Activated T-cell treated with anti-CD3 and anti-CD28 coated beads for 4 hours (primary cell): Measurements from ENCODE around the gene UFSP2.

ENCODE experiments used
- DNase-seq: peaks from one replicate; pipeline ENCODE4 v3.0.0-alpha.2; 2020

Gene UFSP2, protein sequence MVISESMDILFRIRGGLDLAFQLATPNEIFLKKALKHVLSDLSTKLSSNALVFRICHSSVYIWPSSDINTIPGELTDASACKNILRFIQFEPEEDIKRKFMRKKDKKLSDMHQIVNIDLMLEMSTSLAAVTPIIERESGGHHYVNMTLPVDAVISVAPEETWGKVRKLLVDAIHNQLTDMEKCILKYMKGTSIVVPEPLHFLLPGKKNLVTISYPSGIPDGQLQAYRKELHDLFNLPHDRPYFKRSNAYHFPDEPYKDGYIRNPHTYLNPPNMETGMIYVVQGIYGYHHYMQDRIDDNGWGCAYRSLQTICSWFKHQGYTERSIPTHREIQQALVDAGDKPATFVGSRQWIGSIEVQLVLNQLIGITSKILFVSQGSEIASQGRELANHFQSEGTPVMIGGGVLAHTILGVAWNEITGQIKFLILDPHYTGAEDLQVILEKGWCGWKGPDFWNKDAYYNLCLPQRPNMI

GRCh38 chr4:185425647-185426352 lies at the start of gene UFSP2:
Gene UFSP2, minus strand, starts transcription at chr4:185425964. Its CDS starts 96 bp downstream, at chr4:185425868.
- DNase-seq = peak; percentile 82

- no peak for DNase-seq
Observed at GRCh38 chr4:185473247-185473646, 47.5 kb upstream of the UFSP2 start.

- DNase-seq = no peak
Observed at GRCh38 chr4:185472103-185472542, 46.4 kb upstream of the UFSP2 start.

DNA sequence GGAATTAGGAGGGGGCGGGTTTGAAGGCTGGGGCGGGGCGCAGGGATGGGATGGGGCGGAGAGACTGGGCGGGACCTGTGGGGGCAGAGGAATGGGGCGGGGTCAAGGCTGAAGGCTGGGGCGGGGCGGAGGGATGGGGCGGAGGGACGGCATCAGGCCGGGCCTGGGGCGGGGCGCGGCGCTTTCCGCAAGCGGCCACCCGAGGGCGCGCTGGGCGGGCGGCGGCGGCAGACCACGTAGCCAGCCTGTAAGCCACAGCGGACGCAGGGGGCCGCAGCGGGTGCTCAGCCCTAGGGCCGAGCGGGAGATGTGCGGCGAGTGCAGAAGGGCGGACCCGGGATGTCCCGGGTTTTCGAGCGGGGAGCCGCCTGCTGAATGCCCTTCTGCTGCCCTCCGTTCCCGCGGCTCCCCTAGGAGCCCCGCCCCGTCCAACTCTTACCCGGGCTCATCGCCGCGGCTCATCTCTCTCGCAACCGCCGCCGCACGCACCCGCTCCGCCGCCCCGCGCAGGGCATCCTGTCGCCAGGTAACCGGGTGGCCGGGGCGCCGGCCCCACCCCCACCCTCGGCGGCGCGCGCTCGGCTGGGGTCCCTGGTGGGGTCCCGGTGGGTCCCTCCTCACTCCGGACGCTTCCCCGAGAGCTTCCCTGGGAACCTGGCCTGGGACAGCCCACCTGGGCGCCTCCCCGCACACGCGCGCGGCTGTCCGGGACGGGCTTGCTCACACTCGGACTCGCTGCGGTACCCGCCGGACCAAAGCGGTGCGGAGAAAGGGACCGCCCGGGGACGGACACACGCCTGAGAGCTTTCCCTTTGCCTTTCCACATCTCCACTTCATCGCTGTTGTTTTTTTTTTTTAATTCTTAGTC lies 45.7 kb upstream of the UFSP2 start, which contains the start of gene CCDC110:
TSS of gene CCDC110 (minus strand) at position 499 of the 868 bp plus-strand sequence. CDS start at position 449, 50 bp downstream.
- peak; percentile 89 for DNase-seq

- DNase-seq = peak; percentile 13
Observed at GRCh38 chr4:185470501-185471195, 44.9 kb upstream of the UFSP2 start.

GRCh38 chr4:185469580-185470154 lies 43.9 kb upstream of the UFSP2 start:
- DNase-seq = no peak

GRCh38 chr4:185468999-185469398 lies 43.2 kb upstream of the UFSP2 start:
- no peak for DNase-seq

- DNase-seq = no peak
Observed at GRCh38 chr4:185467991-185468390, 42.2 kb upstream of the UFSP2 start.

GRCh38 chr4:185467101-185467500 lies 41.3 kb upstream of the UFSP2 start:
- no peak for DNase-seq

- no peak for DNase-seq
Observed at GRCh38 chr4:185465707-185466106, 39.9 kb upstream of the UFSP2 start.

GRCh38 chr4:185464887-185465286 lies 39.1 kb upstream of the UFSP2 start:
- no peak for DNase-seq

GRCh38 chr4:185464183-185464582 lies 38.4 kb upstream of the UFSP2 start:
- DNase-seq = no peak

DNA sequence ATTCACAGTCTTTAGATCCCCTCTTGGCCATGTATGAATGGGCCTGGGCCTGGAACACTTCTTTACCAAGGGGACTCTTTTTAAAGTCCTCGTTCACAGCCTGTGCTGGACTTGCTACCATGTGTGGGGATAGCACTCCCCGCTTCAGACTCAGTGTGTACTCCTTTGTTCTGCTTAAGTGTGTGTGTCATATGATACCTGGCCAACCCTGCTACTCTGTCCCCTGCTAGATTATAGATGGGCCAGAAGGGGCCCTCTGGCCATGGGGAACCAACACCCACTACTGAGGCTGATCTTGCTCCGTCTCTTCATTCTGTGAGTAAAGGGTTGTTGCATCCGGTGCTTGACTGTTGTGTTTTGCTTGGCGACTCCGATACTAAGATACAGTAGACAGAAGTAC lies 37.8 kb upstream of the UFSP2 start:
- no peak for DNase-seq

GRCh38 chr4:185461565-185461964 lies 35.8 kb upstream of the UFSP2 start:
- no peak for DNase-seq

- DNase-seq = no peak
Observed at GRCh38 chr4:185457136-185457535, 31.4 kb upstream of the UFSP2 start.

DNA sequence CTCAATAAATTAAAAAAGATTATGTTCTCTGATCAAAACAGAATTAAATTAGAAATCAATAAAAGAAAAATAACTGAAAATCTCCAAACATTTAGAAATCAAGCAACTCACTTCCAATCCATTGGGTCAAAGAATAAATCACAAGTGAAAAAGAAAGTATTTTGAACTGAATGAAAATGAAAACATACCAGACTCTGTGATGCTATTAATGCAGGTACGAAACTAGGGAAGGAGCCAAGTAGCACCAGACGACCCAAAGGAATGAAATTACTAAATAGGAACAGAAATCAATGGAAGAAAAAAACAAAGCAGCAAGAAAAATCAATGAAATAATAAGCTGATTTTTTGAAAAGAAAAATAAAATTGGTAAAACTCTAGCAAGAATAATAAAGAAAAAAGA lies 30.4 kb upstream of the UFSP2 start:
- no peak for DNase-seq

- DNase-seq = no peak
Observed at GRCh38 chr4:185445209-185445608, 19.4 kb upstream of the UFSP2 start.

- DNase-seq = no peak
Observed at GRCh38 chr4:185441479-185441878, 15.7 kb upstream of the UFSP2 start.

GRCh38 chr4:185437809-185438208 lies 12.0 kb upstream of the UFSP2 start:
- no peak for DNase-seq

DNA sequence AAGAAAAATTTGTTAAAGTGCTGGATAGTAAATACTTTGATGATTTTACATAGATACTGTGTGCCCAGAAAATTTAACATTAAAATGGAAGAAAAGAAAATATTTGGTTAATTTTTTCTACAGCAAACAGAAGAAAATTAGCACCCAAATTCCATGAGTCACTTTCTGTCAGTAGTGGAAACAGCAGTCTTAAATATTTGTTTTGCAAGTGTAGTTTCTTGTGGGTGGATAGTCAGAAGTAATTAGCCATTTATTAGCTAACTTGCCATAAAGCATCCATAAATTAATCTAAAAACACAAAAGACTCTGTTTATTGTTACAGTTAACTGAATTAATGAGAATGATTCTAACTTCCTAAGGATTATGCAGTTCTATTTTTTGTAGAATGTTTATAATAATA lies 9.7 kb upstream of the UFSP2 start:
- no peak for DNase-seq

DNA sequence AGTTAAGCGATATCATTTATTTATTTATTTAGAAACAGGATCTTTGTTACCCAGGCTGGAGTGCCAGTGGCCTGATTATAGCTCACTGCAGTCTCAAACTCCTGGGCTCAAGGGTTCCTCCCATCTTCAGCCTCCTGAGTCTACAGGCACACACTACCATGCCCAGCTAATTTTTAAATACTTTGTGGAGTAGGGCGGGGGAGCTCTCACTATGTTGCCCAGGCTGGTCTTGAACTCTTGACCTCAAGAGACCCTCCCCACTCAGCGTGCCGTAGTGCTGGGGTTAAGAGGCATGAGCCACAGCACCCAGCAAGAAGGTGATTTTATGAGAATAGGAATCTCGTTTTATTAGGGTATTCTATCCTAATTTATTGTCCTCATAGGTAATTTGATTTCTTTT lies 3.9 kb upstream of the UFSP2 start:
- no peak for DNase-seq
